GM20000 (cell line): Measurements from ENCODE around the gene GGT7.
A peak's percentile ranks its signal among the peaks of the same experiment; 100 is the strongest.

Experiments used
- DNase-seq: peaks from one replicate; pipeline ENCODE4 v3.0.0; 2012; ENCODE audit warnings: low spot score
- CTCF ChIP-seq: IDR thresholded peaks from 2 replicates; pipeline ENCODE4 v1.5.1; 2012; ENCODE audit warnings: mild to moderate bottlenecking, control low read depth; ENCODE audit errors: extremely low read depth, missing control alignments

GGT7 gene

GRCh38 chr20:34852298-34852697, 20.4 kb downstream of the GGT7 start:
- no peak for DNase-seq
- no peak for TF ChIP-seq CTCF

- TF ChIP-seq CTCF = no peak
- no peak for DNase-seq
Measured at GRCh38 chr20:34850969-34851368, 21.7 kb downstream of the GGT7 start.

GRCh38 chr20:34849778-34850177, 22.9 kb downstream of the GGT7 start:
- no peak for DNase-seq
- TF ChIP-seq CTCF = no peak

GRCh38 chr20:34848597-34848996, 24.1 kb downstream of the GGT7 start:
- no peak for TF ChIP-seq CTCF
- no peak for DNase-seq

- no peak for TF ChIP-seq CTCF
- DNase-seq = no peak
Measured at GRCh38 chr20:34843421-34843820, 29.2 kb downstream of the GGT7 start.

GRCh38 chr20:34842143-34842542, 30.5 kb downstream of the GGT7 start:
- TF ChIP-seq CTCF = no peak
- DNase-seq = no peak

GRCh38 chr20:34834459-34834893, 38.2 kb downstream of the GGT7 start:
- TF ChIP-seq CTCF = no peak
- peak; percentile 44 for DNase-seq
